ENCODE data around the gene BCL2L2. TPM values are rescaled to one million over a fixed set of nuclear protein-coding genes. Genes with fewer than 3 reads are reported as not detected.
A peak's percentile ranks its signal among the peaks of the same experiment; 100 is the strongest.
"Not testable (repeated sequence)": the region's sequence is repeated elsewhere in the genome, so short reads cannot be mapped to it uniquely, and the experiment has no call there.

Gene BCL2L2
- total RNA-seq, 1 donor from 2014 or later, result 11.8 TPM

- no peak for ATAC-seq (ENCODE audit: low read depth)
- CTCF ChIA-PET, result no interaction called here
- Mint-ChIP-seq H3K36me3 (ENCODE audit: low read depth) (peaks cover 5% of the 10 kb centered on the region), H3K4me3 (no peak overlapping the region), H3K27ac (no peak overlapping the region), H3K4me1 (no peaks in the 10 kb centered on the region), H3K27me3 (no peaks in the 10 kb centered on the region), H3K9me3 (no peaks in the 10 kb centered on the region)
- POLR2A ChIA-PET, result no interaction called here
- intact Hi-C loops (cut with micrococcal nuclease), result no loop called here
- TF ChIP-seq, protein P1, sequence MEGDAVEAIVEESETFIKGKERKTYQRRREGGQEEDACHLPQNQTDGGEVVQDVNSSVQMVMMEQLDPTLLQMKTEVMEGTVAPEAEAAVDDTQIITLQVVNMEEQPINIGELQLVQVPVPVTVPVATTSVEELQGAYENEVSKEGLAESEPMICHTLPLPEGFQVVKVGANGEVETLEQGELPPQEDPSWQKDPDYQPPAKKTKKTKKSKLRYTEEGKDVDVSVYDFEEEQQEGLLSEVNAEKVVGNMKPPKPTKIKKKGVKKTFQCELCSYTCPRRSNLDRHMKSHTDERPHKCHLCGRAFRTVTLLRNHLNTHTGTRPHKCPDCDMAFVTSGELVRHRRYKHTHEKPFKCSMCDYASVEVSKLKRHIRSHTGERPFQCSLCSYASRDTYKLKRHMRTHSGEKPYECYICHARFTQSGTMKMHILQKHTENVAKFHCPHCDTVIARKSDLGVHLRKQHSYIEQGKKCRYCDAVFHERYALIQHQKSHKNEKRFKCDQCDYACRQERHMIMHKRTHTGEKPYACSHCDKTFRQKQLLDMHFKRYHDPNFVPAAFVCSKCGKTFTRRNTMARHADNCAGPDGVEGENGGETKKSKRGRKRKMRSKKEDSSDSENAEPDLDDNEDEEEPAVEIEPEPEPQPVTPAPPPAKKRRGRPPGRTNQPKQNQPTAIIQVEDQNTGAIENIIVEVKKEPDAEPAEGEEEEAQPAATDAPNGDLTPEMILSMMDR (IDR thresholded peaks at IDR 0.05), result no peak
- DNase-seq, result no peak
Observed at GRCh38 chr14:23275412-23275811, 31.2 kb upstream of the BCL2L2 start.

DNA sequence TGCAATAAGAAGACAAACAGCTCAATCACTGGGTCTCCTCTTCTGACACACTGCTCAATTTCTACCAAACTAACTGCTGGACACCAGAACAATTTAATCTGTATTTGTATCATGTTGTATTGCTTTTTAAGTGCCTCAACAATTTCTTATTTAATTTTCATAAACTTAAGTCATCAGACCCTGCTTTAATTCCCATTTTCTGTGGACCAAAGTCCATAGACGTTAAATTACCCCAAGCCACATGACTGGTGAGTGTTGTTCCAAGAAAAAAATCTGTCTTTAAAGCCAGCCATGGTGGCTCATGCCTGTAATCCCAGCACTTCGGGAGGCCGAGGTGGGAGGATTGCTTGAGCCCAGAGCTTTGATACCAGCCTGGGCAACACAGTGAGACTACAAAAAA is 29.4 kb upstream of the BCL2L2 start:
- Mint-ChIP-seq H3K4me3 (no peak overlapping the region), H3K27me3 (no peaks in the 10 kb centered on the region), H3K9me3 (no peaks in the 10 kb centered on the region), H3K4me1 (no peaks in the 10 kb centered on the region), H3K27ac (no peak overlapping the region), H3K36me3 (ENCODE audit: low read depth) (peaks cover 5% of the 10 kb centered on the region)
- ChIA-PET POLR2A (no interaction called here), CTCF (interaction anchor here (1.6 kb wide), 1 partner anchor 9 kb away, joined by 5 read pairs; no protein-coding TSS in a partner anchor)
- DNase-seq (no peak), ATAC-seq (ENCODE audit: low read depth) (no peak)
- TF ChIP-seq, protein P1 (IDR thresholded peaks at IDR 0.05), result no peak
- intact Hi-C loops (cut with micrococcal nuclease), result no loop called here

DNA sequence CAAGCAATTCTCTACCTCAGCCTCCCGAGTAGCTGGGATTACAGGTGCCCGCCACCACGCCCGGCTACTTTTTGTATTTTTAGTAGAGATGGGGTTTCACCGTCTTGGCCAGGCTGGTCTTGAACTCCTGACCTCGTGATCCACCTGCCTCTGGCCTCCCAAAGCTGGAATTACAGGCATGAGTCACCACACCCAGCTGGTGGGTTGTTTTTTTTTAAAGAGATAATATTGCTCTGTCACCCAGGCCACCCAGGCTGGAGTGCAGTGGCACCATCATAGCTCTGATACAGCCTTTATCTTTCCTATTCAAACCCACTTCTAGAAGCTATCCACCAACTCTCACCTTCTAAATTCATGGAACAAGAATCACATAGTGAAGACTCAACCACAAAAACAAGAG is 28.7 kb upstream of the BCL2L2 start:
- ChIA-PET CTCF (interaction anchor here (1.1 kb wide), 1 partner anchor 102 kb away, joined by 3 read pairs; no protein-coding TSS in a partner anchor), POLR2A (interaction anchor here (0.6 kb wide), 1 partner anchor 19 kb away, joined by 5 read pairs; no protein-coding TSS in a partner anchor)
- intact Hi-C loops (cut with micrococcal nuclease); H3K9me3 Mint-ChIP-seq; H3K27ac Mint-ChIP-seq; H3K27me3 Mint-ChIP-seq; DNase-seq; H3K36me3 Mint-ChIP-seq (ENCODE audit: low read depth); H3K4me3 Mint-ChIP-seq; ATAC-seq (ENCODE audit: low read depth); H3K4me1 Mint-ChIP-seq: not testable (repeated sequence)

GRCh38 chr14:23281247-23281646 is 25.4 kb upstream of the BCL2L2 start:
- Mint-ChIP-seq H3K27me3 (no peaks in the 10 kb centered on the region), H3K4me3 (no peak overlapping the region), H3K36me3 (ENCODE audit: low read depth) (peaks cover 6% of the 10 kb centered on the region), H3K4me1 (peaks cover 13% of the 10 kb centered on the region), H3K27ac (no peak overlapping the region), H3K9me3 (no peaks in the 10 kb centered on the region)
- TF ChIP-seq, protein P1 (IDR thresholded peaks at IDR 0.05), result no peak
- ATAC-seq (ENCODE audit: low read depth) (no peak), DNase-seq (no peak)
- CTCF ChIA-PET, result no interaction called here
- intact Hi-C loops (cut with micrococcal nuclease), result no loop called here
- POLR2A ChIA-PET, result no interaction called here

- no peak for ATAC-seq (ENCODE audit: low read depth)
- Mint-ChIP-seq H3K27ac (peak overlapping the region; percentile 86), H3K9me3 (no peaks in the 10 kb centered on the region), H3K4me1 (peaks cover 18% of the 10 kb centered on the region), H3K27me3 (no peaks in the 10 kb centered on the region), H3K4me3 (peak overlapping the region; percentile 96), H3K36me3 (ENCODE audit: low read depth) (peaks cover 7% of the 10 kb centered on the region)
- DNase-seq, result no peak
- intact Hi-C loops (cut with micrococcal nuclease), result no loop called here
- POLR2A ChIA-PET, result interaction anchor here (0.7 to 3.4 kb wide), 4 partner anchors 17 to 450 kb away, joined by 4 to 44 read pairs (median 20); partner anchors contain the start of genes BCL2L2, PABPN1 and PPP1R3E
- TF ChIP-seq, protein P1 (IDR thresholded peaks at IDR 0.05), result no peak
- CTCF ChIA-PET, result no interaction called here
Observed at GRCh38 chr14:23284654-23285529, 21.7 kb upstream of the BCL2L2 start.
